HepG2 (cell line): ENCODE measurements around the gene ABHD2.
A peak's percentile ranks its signal among the peaks of the same experiment; 100 is the strongest.

ENCODE experiments used
- ATM ChIP-seq: fragments of 450-650 bp; IDR thresholded peaks from 2 replicates; pipeline ENCODE4 v1.7.1; 2017; ENCODE audit warnings: mild to moderate bottlenecking, borderline replicate concordance
- ETV6 ChIP-seq: sonication (generic); formaldehyde crosslinking; conservative IDR thresholded peaks from 2 replicates; pipeline ENCODE4 v1.4.0; 2020; ENCODE audit warnings: missing genetic modification reagents
- GABPA ChIP-seq, 2 experiments: IDR thresholded peaks; 2 replicates each; pipeline ENCODE4 v1.6.1; 2011 to 2016; ENCODE audit warnings: low read depth in 2 of 2, low read length in 1 of 2, missing biosample characterization in 1 of 2, missing genetic modification characterization in 1 of 2
- MYC ChIP-seq: sonication (generic); formaldehyde crosslinking; IDR thresholded peaks from 2 replicates; pipeline ENCODE4 v1.9.0; 2021; ENCODE audit warnings: missing genetic modification reagents, borderline replicate concordance
- REST ChIP-seq, 2 experiments: IDR thresholded peaks; 2 replicates each; pipeline ENCODE4 v1.6.1; 2011 to 2012; ENCODE audit warnings: low read length in 2 of 2, borderline replicate concordance in 1 of 2, low read depth in 1 of 2, mild to moderate bottlenecking in 1 of 2, moderate library complexity in 1 of 2
- TCF7L2 ChIP-seq: IDR thresholded peaks from 2 replicates; pipeline ENCODE4 v1.6.1; 2011; ENCODE audit warnings: mild to moderate bottlenecking, low read depth, low read length, moderate library complexity
- ZNF468 ChIP-seq: sonication (generic); formaldehyde crosslinking; IDR thresholded peaks from 2 replicates; pipeline ENCODE4 v1.8.0; 2022; ENCODE audit warnings: mild to moderate bottlenecking, moderate library complexity, missing genetic modification reagents

GRCh38 chr15:89057506-89058133, 30.6 kb upstream of the ABHD2 start:
- TF ChIP-seq ATM = no peak
- no peak for TF ChIP-seq TCF7L2
- TF ChIP-seq GABPA (IDR thresholded peaks at IDR 0.05; ENCODE audit: low read depth, low read length) = no peak
- no peak for TF ChIP-seq GABPA (CRISPR knock-in tag; IDR thresholded peaks at IDR 0.05; ENCODE audit: low read depth)
- TF ChIP-seq ZNF468 (CRISPR knock-in tag) = no peak
- TF ChIP-seq ETV6 (CRISPR knock-in tag) = no peak
- peak; percentile 47; the same call in 1 of the 2 replicates for TF ChIP-seq MYC
- no peak for TF ChIP-seq REST (IDR thresholded peaks at IDR 0.05; ENCODE audit: borderline replicate concordance in 1 of 2, low read depth in 1 of 2, low read length in 2 of 2)
